ENCODE measurements around the gene DKKL1. TPM values are rescaled to one million over a fixed set of nuclear protein-coding genes. Genes with fewer than 3 reads are reported as not detected.

The DKKL1 gene
- total RNA-seq, 8 experiments from 2014 or later, result 0.38 to 5.2 (median 1.4) TPM; not detected in 2

- Histone ChIP-seq H3K4me1 (replicated peaks in 1 of 2) (peaks cover 11 to 21% of the 10 kb centered on the region in 2 donors), H3K27ac (no peak overlapping the region), H3K4me3 (no peak overlapping the region)
- 71 to 100% (median 93%) methylated on average over 1 to 2 of the region's 3 CpGs; no CpG with 5 or more reads in 7 of the 10 experiments for WGBS, 10 experiments
- in situ Hi-C loops (cut with MboI; ENCODE audit: low pct_unique_long_range_greater_than_20kb in 2 of 9, low sequenced_read_pairs in 9 of 9, unreplicated experiment in 9 of 9), result no loop called here
- ATAC-seq (replicated peaks in 6 of 8), result no peak
Measured at GRCh38 chr19:49414256-49414655, 50.6 kb downstream of the DKKL1 start.

GRCh38 chr19:49415102-49415809 lies 51.6 kb downstream of the DKKL1 start:
- peak; percentile 54 to 96 (median 91) for ATAC-seq (replicated peaks in 6 of 8)
- in situ Hi-C loops (cut with MboI; ENCODE audit: low pct_unique_long_range_greater_than_20kb in 2 of 9, low sequenced_read_pairs in 9 of 9, unreplicated experiment in 9 of 9), result no loop called here
- H3K4me3 ChIP-seq, result no peak overlapping the region
- peaks cover 11 to 21% of the 10 kb centered on the region in 2 donors for H3K4me1 ChIP-seq (replicated peaks in 1 of 2)
- H3K27ac ChIP-seq, result no peak overlapping the region
- 40 to 83% (median 47%) methylated on average over 1 to 3 of the region's 15 CpGs; no CpG with 5 or more reads in 7 of the 10 experiments for WGBS, 10 experiments

GRCh38 chr19:49415810-49416200 lies 52.1 kb downstream of the DKKL1 start:
- no peak for ATAC-seq (replicated peaks in 6 of 8)
- peaks cover 11 to 25% of the 10 kb centered on the region in 2 donors for H3K4me1 ChIP-seq (replicated peaks in 1 of 2)
- WGBS, 10 experiments, result no CpG with 5 or more reads among the region's 2 CpGs
- H3K27ac ChIP-seq, result no peak overlapping the region
- in situ Hi-C loops (cut with MboI; ENCODE audit: low pct_unique_long_range_greater_than_20kb in 2 of 9, low sequenced_read_pairs in 9 of 9, unreplicated experiment in 9 of 9), result no loop called here
- H3K4me3 ChIP-seq, result no peak overlapping the region

- Histone ChIP-seq H3K4me3 (no peak overlapping the region), H3K4me1 (replicated peaks in 1 of 2) (peaks cover 15 to 33% of the 10 kb centered on the region in 2 donors), H3K27ac (no peak overlapping the region)
- WGBS, 10 experiments, result 60 to 73% methylated on average over 1 to 3 of the region's 7 CpGs; no CpG with 5 or more reads in 8 of the 10 experiments
- in situ Hi-C loops (cut with MboI; ENCODE audit: low pct_unique_long_range_greater_than_20kb in 2 of 9, low sequenced_read_pairs in 9 of 9, unreplicated experiment in 9 of 9), result no loop called here
- ATAC-seq (replicated peaks in 6 of 8), result no peak
Measured at GRCh38 chr19:49417088-49417487, 53.4 kb downstream of the DKKL1 start.

GRCh38 chr19:49418511-49418910 lies 54.8 kb downstream of the DKKL1 start:
- Histone ChIP-seq H3K27ac (no peak overlapping the region), H3K4me3 (no peak overlapping the region), H3K4me1 (replicated peaks in 1 of 2) (peaks cover 16 to 37% of the 10 kb centered on the region in 2 donors)
- ATAC-seq (replicated peaks in 6 of 8), result no peak
- 30 to 83% (median 66%) methylated on average over 1 to 4 of the region's 5 CpGs; no CpG with 5 or more reads in 3 of the 10 experiments for WGBS, 10 experiments
- in situ Hi-C loops (cut with MboI; ENCODE audit: low pct_unique_long_range_greater_than_20kb in 2 of 9, low sequenced_read_pairs in 9 of 9, unreplicated experiment in 9 of 9), result no loop called here

- 17 to 25% methylated on average over 1 to 2 of the region's 2 CpGs; no CpG with 5 or more reads in 8 of the 10 experiments for WGBS, 10 experiments
- Histone ChIP-seq H3K4me3 (no peak overlapping the region), H3K4me1 (replicated peaks in 1 of 2) (peaks cover 17 to 38% of the 10 kb centered on the region in 2 donors), H3K27ac (no peak overlapping the region)
- ATAC-seq (replicated peaks in 6 of 8), result no peak
- in situ Hi-C loops (cut with MboI; ENCODE audit: low pct_unique_long_range_greater_than_20kb in 2 of 9, low sequenced_read_pairs in 9 of 9, unreplicated experiment in 9 of 9), result no loop called here
Measured at GRCh38 chr19:49419173-49419572, 55.5 kb downstream of the DKKL1 start.

GRCh38 chr19:49420227-49420626 lies 56.5 kb downstream of the DKKL1 start:
- Histone ChIP-seq H3K4me3 (no peak overlapping the region), H3K27ac (no peak overlapping the region), H3K4me1 (replicated peaks in 1 of 2) (peaks cover 11 to 32% of the 10 kb centered on the region in 2 donors)
- ATAC-seq (replicated peaks in 6 of 8), result no peak
- in situ Hi-C loops (cut with MboI; ENCODE audit: low pct_unique_long_range_greater_than_20kb in 2 of 9, low sequenced_read_pairs in 9 of 9, unreplicated experiment in 9 of 9), result no loop called here
- WGBS, 10 experiments, result 100% methylated on average over 1 of the region's 2 CpGs; no CpG with 5 or more reads in 9 of the 10 experiments

GRCh38 chr19:49421039-49421877 lies 57.6 kb downstream of the DKKL1 start:
- WGBS, 10 experiments, result 0 to 34% (median 13%) methylated on average over 3 to 24 of the region's 48 CpGs
- in situ Hi-C loops (cut with MboI; ENCODE audit: low pct_unique_long_range_greater_than_20kb in 2 of 9, low sequenced_read_pairs in 9 of 9, unreplicated experiment in 9 of 9), result no loop called here
- no peak overlapping the region for H3K27ac ChIP-seq
- H3K4me3 ChIP-seq, result no peak overlapping the region
- peaks cover 8 to 29% of the 10 kb centered on the region in 2 donors for H3K4me1 ChIP-seq (replicated peaks in 1 of 2)
- peak; percentile 53 to 87 (median 77) for ATAC-seq (replicated peaks in 6 of 8)

GRCh38 chr19:49421878-49422202 lies 58.2 kb downstream of the DKKL1 start:
- H3K4me3 ChIP-seq, result no peak overlapping the region
- no peak overlapping the region for H3K27ac ChIP-seq
- in situ Hi-C loops (cut with MboI; ENCODE audit: low pct_unique_long_range_greater_than_20kb in 2 of 9, low sequenced_read_pairs in 9 of 9, unreplicated experiment in 9 of 9), result no loop called here
- peaks cover 8 to 29% of the 10 kb centered on the region in 2 donors for H3K4me1 ChIP-seq (replicated peaks in 1 of 2)
- no peak for ATAC-seq (replicated peaks in 6 of 8)
- 0 to 49% (median 24%) methylated on average over 1 to 2 of the region's 3 CpGs; no CpG with 5 or more reads in 2 of the 10 experiments for WGBS, 10 experiments

- H3K27ac ChIP-seq, result no peak overlapping the region
- in situ Hi-C loops (cut with MboI; ENCODE audit: low pct_unique_long_range_greater_than_20kb in 2 of 9, low sequenced_read_pairs in 9 of 9, unreplicated experiment in 9 of 9), result no loop called here
- WGBS, 10 experiments, result 0 to 9% (median 0%) methylated on average over 2 to 19 of the region's 58 CpGs; no CpG with 5 or more reads in 5 of the 10 experiments
- peaks cover 8 to 29% of the 10 kb centered on the region in 2 donors for H3K4me1 ChIP-seq (replicated peaks in 1 of 2)
- peak overlapping the region in 4 of 5 donors; percentile 9 to 19 (median 10) for H3K4me3 ChIP-seq
- peak; percentile 68 to 82 (median 78) for ATAC-seq (replicated peaks in 6 of 8)
Measured at GRCh38 chr19:49422407-49423070, 58.9 kb downstream of the DKKL1 start.

- no peak for ATAC-seq (replicated peaks in 6 of 8)
- WGBS, 10 experiments, result 0 to 22% (median 5%) methylated on average over 1 to 14 of the region's 42 CpGs
- peaks cover 15 to 36% of the 10 kb centered on the region in 2 donors for H3K4me1 ChIP-seq (replicated peaks in 1 of 2)
- in situ Hi-C loops (cut with MboI; ENCODE audit: low pct_unique_long_range_greater_than_20kb in 2 of 9, low sequenced_read_pairs in 9 of 9, unreplicated experiment in 9 of 9), result no loop called here
- H3K4me3 ChIP-seq, result peak within 1 kb of the TSS in 4 of 5 donors; percentile 9 to 19 (median 10)
- H3K27ac ChIP-seq, result no peak within 1 kb of the TSS
Measured at GRCh38 chr19:49423071-49423984, 59.7 kb downstream of the DKKL1 start, which contains the start of gene PTH2. PTH2 (minus strand) TSS chr19:49423441; CDS start chr19:49423339, 102 bp downstream.

GRCh38 chr19:49423985-49424303 lies 60.3 kb downstream of the DKKL1 start:
- H3K4me1 ChIP-seq (replicated peaks in 1 of 2), result peaks cover 17 to 39% of the 10 kb centered on the region in 2 donors
- in situ Hi-C loops (cut with MboI; ENCODE audit: low pct_unique_long_range_greater_than_20kb in 2 of 9, low sequenced_read_pairs in 9 of 9, unreplicated experiment in 9 of 9), result no loop called here
- H3K27ac ChIP-seq, result no peak overlapping the region
- H3K4me3 ChIP-seq, result no peak overlapping the region
- no peak for ATAC-seq (replicated peaks in 6 of 8)
- WGBS, 10 experiments, result 0 to 32% (median 10%) methylated on average over 3 of the region's 3 CpGs; no CpG with 5 or more reads in 1 of the 10 experiments
